T47D (cell line): ENCODE data around the gene CDH11.
A peak's percentile ranks its signal among the peaks of the same experiment; 100 is the strongest.

ENCODE experiments used
- DNase-seq, 2 experiments: peaks; one replicate each; pipeline versions ENCODE4 v3.0.0 to v3.0.0-alpha.2; 2011 to 2012; ENCODE audit warnings: low read depth in 1 of 2, low spot score in 1 of 2
- JUND ChIP-seq: IDR thresholded peaks from 2 replicates; pipeline ENCODE4 v1.6.1; 2012; ENCODE audit warnings: low read depth
- in situ Hi-C: cut with HindIII; loops from 2 replicates; pipeline ENCODE4 v1.10.0; 2016; ENCODE audit warnings: low sequenced_read_pairs, low pct_unique_long_range_greater_than_20kb

CDH11 gene

DNA sequence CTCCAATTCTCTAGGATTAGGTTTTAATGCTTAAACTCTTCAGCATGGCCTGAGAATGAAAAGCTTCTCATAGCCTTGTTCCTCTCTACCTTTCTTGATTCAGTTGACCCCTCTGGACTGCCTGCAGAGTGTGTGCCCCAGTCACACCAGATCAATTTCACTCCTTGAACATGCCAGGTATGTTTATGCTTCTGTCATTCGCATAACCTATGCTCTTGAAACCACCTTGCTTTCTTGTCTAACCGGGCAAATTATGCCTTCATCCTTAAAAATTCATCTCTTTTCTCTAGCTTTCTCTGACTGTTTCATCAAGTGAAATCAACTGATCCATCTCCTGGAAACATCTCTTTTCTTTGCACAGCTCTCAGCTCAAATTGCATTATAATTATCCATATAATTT is 42.3 kb downstream of the CDH11 start:
- DNase-seq: no peak
- TF ChIP-seq JUND: no peak
- in situ Hi-C loops: no loop called here

GRCh38 chr16:65077181-65077580 is 44.7 kb downstream of the CDH11 start:
- in situ Hi-C loops: no loop called here
- DNase-seq: no peak
- no peak for TF ChIP-seq JUND

DNA sequence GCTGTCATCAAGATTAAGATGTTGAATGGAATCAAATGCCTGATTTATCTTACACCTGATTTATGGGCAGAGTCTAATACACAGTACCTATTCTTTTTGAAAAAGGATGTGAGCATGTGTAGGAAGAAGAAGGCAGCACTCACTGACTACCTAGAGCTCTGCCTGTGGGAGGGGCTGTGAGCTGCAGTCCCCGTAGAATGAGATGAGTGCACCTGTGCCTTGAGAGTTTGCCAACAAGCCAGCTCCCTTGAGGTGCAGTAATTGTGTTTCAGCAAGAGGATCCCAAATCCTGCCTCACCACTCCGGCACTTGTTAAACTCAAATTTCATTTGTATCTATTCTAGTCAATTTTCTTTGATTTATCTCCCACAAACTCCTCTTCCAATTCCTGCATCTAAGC is 46.0 kb downstream of the CDH11 start:
- TF ChIP-seq JUND: no peak
- no peak for DNase-seq

DNA sequence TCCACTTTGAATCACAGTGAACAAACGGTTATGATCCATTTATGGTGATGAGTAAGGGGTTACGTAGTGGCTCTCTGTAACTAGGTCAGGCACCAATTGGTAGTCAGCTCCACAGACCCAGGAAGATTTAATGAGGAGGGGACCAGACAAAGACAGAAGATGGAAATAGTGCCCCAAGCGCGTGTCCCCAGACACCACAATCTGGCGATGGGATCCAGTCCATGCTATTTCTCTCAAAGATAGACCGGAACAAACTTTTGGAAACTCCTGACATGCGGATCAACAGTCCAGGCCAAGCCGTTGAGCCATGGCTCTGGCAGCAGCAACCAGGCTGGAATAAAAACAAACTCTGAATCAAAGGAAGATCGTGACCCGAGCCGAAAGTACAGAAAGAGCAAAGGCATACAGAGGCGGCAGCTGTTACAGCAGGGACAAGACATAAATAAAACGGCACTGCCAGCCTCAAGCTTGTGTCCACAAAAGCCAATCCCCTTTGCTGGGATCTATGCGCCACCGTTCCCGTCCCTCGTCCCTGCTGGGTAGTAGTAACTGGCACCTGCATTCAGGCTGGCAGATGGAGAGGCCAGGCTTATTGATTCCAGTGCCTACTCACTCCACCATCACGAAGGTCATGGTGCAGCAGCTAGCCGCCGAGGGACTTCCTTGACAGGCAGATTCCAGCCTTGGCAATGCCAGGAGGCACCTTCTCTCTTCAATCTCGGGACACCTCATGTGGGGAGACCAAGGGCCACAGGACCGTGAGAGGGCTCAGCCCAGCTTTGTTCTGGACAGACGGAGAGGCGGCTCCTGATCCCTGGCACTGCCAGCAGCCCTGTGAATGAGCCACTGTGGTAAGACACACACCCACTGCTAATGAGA is 50.2 kb downstream of the CDH11 start:
- no peak for TF ChIP-seq JUND
- DNase-seq: peak in 1 of 2 experiments; percentile 1
- in situ Hi-C loops: no loop called here

More for the DNA sequence above, 46.0 kb downstream of the CDH11 start:
- in situ Hi-C loops: no loop called here

DNA sequence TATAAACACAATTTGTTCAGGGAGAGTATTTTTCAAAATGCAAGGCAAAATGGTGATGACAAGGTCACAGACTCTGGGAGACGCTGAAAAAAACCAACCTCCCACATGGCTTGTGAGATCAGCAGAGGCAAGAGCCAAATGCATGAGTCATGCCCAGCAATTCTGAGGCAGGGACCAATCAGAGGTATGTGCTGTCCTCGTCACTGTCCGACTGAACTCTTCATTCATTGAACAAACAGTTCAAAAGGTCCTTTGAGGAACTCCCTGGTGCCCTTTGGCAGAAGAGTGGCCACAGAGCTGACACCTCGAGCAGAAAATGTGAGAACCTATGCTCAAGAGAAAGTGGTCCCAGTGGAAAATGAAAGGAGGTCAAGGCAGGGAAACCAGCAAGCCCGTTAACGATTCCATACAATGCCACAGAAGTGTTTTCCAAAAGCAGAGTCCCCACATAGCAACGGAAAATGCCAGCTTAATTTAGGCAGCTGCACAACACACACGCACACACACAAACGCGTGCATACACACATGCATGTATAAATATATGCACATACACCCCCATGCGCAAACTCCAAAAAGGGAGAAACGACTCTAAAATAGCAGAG is 50.9 kb downstream of the CDH11 start:
- in situ Hi-C loops: no loop called here
- DNase-seq: peak in 1 of 2 experiments; percentile 30
- TF ChIP-seq JUND: no peak

DNA sequence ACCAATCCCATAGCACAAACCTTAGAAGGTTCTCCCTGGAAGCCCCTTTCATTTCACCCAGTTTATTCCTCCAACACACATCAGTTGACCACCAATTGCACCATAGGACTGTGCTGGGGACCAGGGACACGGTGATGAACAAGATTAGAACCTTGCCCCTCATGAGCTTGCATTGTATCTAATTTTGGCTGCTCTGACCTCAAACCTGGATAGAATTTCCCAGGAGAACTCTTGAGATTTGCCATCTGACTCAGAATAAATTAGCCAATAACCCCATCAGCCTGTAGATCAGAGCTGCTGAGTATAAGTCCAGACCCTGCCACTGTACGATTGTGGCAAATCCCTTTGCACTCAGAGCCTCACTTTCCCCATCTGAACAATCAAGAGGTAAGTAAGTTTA is 52.1 kb downstream of the CDH11 start:
- no peak for DNase-seq
- in situ Hi-C loops: no loop called here
- TF ChIP-seq JUND: no peak

DNA sequence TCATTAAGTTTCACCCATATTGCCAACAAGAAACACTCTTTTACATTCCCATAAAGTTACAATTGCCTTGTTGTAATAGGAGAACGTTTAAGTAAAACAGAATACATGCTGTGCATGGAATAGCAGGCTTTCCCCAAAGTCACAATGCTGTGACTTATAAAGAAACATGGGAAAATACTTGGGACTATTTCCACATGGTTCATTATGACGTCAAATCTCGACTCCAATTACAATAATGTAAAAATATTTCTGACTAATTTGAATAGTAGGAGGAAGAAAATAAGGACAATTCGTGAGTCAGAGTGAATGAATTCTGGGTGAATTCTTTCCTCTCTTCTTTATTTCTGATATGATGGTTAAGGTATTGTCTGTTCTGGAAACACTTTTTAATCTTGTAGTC is 52.8 kb downstream of the CDH11 start:
- DNase-seq: no peak
- in situ Hi-C loops: no loop called here
- TF ChIP-seq JUND: no peak

GRCh38 chr16:65068151-65068740 is 53.6 kb downstream of the CDH11 start:
- in situ Hi-C loops: no loop called here
- TF ChIP-seq JUND: no peak
- DNase-seq: no peak

DNA sequence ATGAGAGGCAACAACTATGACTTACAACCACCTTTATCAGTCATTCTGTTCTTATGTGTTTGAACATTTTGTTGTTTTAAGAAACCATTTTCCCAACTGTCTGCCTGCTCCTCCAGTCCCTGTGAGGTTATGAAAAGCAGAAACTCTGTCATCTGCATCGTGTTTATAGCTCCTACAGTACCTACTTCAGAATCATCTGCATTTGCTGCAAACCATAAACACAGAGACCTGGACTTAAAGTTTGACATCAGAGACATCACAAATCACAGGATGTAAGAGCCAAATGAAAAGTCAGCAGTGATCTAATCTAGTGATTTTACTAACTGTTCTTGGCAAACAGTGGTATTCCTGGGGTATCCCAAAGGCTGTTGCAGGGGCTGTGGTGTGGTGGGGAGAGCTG is 55.2 kb downstream of the CDH11 start:
- TF ChIP-seq JUND: no peak
- in situ Hi-C loops: no loop called here
- no peak for DNase-seq

DNA sequence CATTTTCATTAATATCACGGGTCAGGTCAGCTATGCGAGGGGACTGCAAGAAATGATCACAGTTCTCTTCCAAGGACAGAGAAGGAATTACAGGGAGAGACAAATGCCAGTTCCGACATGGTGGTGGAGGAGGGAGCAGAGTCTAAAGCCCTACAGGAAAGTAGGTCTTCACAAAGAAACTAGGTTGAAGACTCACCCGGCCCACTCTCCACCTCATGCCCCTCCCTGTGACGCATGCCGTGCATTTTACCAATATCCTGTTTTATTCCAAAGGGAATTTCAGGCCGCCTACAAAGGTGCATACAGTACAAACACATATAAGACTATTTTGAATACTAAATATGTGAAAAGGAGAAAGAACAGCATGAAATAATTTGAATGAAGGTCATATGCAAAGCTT is 56.8 kb downstream of the CDH11 start:
- in situ Hi-C loops: no loop called here
- TF ChIP-seq JUND: no peak
- no peak for DNase-seq

DNA sequence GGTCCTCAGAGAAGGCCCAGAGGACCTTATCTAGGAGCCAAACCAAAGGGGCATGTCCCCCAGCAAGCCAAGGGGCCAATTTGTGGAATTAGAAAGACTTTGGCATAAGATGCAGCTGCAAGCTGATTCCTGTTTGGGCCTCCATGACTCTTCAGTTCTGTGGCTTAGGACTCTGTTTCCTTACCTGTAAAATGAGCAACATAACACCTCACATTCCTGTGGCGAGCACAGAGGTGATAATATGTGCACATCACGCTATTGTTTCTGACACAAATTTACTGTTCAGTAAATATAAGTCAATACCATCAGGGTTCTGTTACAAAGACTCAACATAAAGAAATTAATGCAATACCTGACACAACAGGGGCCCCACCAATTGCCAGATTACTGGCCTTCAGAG is 57.7 kb downstream of the CDH11 start:
- in situ Hi-C loops: no loop called here
- no peak for DNase-seq
- no peak for TF ChIP-seq JUND

GRCh38 chr16:65062736-65063583 is 58.9 kb downstream of the CDH11 start:
- DNase-seq: no peak
- no peak for TF ChIP-seq JUND
- in situ Hi-C loops: no loop called here
